GM19452 (cell line): ENCODE measurements around the gene NEDD8.

Experiments used
- ATAC-seq: cut with Tn5 transposase; IDR thresholded peaks from one replicate; pipeline ENCODE4 v1.9.1; 2021; ENCODE audit not compliant: unreplicated experiment

Gene NEDD8

DNA sequence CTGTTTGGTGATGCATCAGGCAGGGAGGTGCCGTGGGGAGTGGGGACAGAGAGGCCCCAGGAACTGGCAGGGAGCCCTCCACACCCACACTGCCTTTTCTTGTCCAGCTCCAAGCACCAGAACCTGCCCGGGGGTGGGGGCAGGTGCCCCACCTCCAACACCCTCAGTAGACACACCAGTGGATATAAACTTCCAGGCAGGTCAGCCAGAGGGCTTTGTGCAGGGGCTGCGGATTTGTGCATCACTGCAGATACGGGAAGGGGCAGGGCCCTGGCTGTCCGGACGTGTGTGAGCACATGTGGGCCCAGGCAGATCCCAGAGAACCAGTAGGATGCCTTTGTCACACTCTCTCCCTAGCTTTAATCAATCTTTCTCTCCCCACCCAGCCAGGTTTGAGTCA is 32.1 kb upstream of the NEDD8 start:
- ATAC-seq, result no peak

DNA sequence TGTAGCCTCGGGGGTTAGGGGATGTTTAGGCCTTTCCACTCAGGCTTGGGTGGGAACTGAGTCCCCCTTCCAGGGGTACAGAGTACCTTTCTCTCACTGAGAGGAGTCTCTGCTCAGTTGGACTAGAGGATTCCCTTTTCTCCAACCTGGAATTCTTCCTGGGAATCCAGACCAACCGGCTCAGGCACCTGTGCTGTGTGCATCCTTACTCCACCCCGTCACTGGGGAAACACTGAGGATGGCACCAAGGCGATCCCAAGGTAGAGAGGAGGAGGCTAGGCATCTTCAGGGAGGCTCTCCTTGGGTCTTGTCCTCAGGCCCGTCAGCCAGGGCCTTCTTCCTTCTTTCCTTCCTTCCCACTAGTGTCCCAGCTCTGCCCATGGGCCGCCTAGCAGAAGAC is 31.7 kb upstream of the NEDD8 start:
- no peak for ATAC-seq

GRCh38 chr14:24262821-24263733 is 30.9 kb upstream of the NEDD8 start, which contains the start of gene TGM1:
TGM1 (minus strand) TSS chr14:24263177; CDS start chr14:24262352, 825 bp downstream.
- no peak for ATAC-seq

GRCh38 chr14:24261969-24262327 is 29.8 kb upstream of the NEDD8 start:
- ATAC-seq, result no peak

DNA sequence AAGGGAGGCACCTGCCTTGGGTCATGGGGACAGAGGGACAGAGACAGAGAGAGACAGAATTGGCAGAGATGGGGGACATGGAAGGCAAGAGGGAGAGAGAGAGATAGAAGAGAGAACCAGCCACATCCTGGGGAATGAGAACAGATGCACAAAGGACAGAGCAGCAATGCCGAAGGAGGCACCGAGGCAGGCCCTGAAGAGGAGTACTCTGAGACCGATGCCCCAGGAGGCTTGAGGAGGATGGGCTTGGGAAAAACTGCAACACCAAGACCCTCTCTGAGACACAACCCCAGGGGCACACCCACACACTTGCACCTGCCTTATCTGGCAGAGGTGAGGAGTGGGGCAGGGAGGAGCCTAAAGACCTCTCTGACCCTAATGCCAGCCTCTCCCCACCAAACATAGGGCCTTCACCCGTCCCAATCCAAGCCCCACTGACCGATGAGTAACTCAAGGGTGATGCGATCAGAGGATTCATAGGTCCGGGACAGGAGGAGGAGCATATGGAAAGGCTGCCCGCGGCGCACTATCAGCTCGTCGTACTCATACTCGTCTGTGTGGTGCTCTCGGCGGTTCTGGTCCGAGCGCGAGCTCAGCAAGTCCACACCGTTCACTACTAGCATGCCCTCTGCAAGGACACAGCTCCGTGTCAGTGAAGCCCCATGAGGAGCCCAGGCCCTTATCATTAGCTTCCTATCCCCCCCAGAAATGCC is 29.2 kb upstream of the NEDD8 start:
- no peak for ATAC-seq

DNA sequence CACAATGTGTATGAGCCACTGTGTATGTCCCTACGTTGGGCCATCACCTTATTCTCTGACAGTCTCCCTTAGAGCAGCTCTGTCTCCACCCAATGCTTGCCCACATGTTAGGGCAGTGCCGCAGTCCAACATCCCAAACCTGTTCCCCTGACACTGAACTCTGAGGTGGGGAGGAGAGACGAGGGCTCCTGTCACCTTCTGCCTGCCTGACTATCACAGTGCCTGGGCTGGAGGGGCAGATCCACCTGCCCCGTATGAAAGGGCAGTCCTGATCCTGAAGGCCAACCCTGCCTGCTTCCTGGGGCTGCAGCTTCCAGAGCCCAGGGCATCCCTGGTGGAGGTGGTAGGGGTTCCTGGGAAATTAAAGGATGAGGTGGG is 28.6 kb upstream of the NEDD8 start:
- ATAC-seq, result no peak

GRCh38 chr14:24260026-24260779 is 28.0 kb upstream of the NEDD8 start:
- no peak for ATAC-seq

DNA sequence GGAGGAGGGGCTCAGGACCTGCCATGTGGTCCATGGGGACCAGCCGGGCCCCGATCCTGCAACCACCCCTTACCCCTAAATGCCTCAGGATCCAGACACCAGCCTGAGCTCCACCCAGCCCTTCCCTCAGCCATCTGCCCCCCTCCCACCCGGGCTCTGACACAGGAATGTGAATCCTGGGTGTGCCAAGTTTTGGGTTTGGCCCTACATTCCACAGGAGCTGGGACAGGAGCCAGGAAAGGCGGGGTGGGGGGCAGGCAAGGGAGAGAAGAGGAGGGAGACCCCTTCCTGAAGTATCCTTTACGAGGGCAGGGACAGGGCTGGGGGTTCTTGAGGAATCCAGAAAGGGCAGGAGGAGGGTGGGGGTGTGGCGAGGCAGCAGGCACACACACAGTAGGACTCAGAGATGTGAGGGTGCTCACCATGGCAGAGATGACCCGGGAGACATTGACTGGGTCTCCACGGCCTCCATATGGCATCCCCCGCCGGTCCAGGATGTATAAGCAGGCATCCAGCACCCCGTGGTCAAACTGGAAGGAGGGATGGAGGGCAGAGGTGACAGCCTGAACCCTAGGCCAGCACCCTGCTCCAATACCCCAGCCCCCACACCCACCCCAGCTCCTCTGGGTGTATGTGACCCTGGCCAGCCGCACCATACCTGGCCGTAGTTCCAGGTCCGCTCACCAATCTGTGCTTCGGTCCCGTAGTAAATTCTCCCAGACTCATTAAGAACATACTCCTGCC is 27.3 kb upstream of the NEDD8 start:
- ATAC-seq, result no peak

DNA sequence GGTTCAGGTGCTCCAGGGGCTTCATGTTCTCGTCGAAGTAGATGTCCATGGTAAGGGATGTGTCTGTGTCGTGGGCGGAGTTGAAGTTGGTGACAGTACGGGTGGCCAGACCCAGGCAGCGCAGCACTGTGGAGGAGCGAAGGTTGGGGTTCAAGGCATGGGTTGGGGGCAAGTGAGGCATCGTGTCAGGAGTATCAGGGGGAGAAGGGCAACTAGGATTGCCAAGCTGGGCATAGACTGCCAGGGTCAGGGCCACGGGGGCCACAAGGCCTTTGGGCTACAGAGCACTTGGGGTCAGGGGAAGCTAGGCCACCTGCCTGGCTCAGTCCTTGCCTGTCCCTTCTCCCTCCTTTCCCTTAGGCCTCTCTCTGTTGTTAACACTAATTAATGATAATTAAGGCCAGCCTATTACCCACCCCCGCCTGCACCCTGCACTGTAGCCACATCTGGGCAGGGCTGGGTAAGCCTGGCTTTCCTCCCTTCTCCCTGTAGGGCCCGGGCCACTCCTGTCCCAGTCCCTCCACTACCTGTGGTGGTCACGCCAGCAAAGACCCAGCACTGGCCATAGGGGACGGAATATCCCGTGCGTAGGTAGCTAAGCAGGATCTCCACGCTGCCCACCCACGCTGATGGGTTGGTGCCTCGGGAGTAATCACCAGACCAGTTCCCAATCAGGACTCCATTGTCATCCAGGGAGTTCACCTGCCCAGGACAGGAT is 26.5 kb upstream of the NEDD8 start:
- ATAC-seq, result no peak

- no peak for ATAC-seq
Measured at GRCh38 chr14:24258119-24258518, 26.0 kb upstream of the NEDD8 start.

- no peak for ATAC-seq
Measured at GRCh38 chr14:24256960-24257359, 24.8 kb upstream of the NEDD8 start.

DNA sequence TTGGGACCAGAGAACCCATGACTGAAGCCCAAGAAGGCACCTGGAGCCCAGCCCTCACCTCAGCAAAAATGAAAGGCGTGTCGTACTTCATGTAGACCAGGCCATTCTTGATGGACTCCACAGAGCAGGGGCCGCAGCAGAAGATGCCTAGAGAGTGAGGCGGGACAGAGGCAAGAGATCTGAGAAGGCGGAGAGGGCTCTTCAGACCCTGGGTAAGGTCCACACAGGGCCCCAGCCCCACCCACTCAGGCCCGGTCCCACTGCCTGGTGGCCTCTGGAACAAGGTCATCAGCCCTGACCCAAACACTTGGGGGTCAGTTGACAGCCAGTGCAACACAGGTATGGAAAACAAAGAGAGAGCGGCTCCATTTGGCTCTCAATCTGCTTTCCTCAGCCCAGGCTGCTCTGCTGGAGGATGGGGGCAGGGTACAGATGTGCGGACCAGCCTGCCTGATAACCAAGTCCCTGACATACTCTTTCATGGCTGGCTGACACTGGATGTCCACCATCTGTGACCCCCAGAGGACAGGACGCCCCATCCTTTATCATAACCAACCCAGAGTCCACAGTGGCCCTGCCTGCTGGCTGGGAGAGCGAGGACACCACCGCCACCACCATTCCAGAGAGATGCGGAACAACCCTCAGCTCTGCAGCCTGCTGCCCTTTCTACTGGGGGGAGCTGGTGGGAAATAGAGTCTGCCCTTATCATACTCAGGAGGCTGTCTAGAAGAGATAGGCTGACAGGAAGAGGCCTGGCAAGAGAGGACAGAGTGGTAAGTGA is 24.0 kb upstream of the NEDD8 start:
- no peak for ATAC-seq

DNA sequence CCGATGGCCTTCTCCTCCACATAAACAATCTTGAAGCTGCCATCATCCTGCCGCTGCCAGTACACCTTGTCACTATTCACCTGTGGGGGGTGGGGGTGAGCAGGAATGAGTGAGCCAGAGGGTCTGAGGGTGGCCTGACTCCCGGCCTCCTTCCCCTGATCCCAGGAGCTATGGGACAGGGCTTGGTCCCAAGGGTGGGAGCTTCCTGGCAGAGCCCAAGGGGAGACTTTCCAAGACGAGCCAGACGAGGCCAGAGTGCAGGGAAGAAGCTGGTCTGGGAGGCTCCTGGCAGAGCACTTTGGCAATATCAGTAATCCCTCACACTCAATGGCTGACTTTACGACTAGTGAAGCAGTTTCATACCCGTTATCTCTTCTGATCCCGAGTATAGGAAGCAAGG is 23.3 kb upstream of the NEDD8 start:
- ATAC-seq, result no peak

DNA sequence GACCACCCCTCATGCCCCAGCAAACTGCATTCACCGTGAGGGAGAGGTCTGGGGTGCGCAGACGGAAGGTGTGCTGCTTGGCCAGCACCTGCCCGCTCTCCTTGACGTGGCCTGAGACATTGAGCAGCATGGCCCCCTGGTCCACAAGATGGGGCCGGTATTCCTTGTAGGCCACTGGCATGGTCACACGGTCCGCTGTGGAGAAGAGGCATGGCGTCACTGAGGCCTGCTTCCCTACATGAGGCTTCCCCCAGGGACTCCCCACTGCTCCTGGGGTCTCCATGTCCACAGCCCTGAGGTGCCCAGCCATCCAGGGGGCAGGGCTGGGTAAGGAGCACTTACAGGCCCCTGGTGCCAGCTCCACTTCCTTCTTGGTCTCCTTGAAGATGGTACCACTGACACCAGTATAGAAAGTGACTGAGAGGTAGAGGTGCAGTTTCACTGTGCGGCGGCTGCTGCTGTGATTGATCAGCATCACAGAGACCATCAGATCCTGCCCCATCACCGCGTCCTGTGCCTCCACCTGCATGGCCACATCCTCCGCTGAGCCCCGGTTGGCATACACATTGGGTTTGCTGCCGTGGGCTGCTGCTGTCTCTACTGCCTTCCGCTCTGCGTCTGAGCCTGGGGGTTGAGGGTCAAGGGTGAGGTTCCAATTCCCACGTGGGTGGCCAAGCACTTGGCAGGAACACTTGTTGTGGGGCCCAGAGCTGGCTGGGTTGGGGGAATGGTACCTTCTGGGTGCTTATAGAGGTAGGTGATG is 22.6 kb upstream of the NEDD8 start:
- ATAC-seq, result no peak

DNA sequence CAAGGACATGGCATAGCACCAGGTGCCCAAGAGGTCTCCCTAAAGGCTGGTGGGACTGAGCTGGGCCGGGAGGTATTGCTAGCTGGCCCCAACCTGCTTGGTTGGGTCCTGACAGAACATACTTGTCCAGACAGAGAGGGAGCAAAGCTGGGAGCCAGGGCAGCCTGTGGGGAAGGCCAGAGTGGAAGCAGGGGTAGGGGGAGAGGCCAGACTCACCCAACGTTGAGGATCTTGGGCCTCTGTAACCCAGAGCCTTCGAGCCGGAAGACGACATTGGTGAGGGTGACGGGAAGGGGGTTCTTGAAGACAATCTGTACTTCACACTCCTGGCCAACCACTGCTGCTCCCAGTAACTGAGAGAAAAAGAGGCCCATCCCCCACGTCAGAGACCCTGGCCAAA is 21.8 kb upstream of the NEDD8 start:
- ATAC-seq, result no peak

DNA sequence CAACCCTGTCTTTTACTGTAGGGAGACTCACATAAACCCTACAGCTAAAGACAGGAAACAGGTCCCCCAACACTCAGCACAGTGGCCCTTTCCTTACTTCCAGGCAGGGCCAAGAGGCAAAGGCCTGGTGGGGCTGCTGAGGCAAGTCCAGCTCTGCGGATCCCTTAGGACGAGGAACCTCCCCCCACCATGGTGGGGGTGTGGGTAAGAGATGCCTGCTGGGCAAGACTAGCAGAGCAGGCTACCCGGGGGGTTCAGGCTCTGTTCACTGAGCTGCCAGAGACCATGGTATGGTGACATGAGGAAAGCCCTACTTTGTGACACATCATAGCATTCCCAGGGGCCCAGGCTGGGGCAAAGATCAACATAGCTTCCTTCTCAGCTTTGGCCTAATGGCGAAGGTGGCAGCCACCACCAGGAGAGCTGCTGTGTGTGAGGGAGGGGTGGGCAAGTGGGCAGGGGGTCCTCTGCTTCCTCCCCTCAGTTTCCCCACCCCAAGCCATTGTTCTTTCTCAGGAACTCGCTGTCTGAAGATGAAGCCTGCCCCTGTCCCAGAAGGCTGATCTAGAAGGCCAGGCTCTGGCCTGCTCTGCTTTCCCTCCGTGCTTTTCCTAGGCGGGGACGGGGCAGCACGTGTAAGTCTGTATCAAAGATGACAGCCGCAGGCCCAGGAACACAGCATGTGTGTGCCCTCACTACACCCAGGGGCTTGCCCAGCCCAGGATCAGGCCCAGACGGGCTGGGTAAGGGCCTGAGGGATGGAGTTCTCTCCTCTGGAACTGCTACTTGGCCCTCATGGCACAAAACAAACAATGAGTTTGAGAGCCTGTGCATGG is 20.3 kb upstream of the NEDD8 start:
- ATAC-seq, result no peak

GRCh38 chr14:24251880-24252288 is 19.7 kb upstream of the NEDD8 start:
- ATAC-seq, result no peak

DNA sequence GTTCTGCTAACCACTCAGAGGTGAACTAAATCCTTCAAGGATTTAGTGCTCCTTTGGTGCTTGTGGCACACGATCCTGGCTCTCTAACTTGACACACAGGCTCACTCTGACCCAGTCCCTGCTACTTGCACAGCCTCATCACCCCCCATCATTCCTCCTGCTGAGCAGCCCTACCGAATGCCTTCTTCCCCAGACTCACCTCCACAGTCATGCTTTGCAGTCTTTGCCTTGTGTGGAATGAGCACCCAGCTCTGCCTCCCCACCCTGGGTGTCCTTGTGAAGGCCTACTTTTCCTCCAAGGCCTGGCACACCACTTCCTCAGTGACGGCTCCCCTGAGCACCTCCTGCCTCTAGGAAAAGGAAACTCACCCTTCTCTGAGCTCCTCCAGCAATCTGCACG is 18.2 kb upstream of the NEDD8 start:
- no peak for ATAC-seq
